Activated CD8-positive, alpha-beta memory T cell treated with anti-CD3 and anti-CD28 coated beads, Interleukin-2, amount 50 U/mL, for 24 hours (primary cell): ENCODE data around the gene KRT82.
"Not testable (repeated sequence)": the region's sequence is repeated elsewhere in the genome, so short reads cannot be mapped to it uniquely, and the experiment has no call there.

Experiments
- DNase-seq: peaks from one replicate; pipeline ENCODE4 v3.0.0-alpha.2; 2020; ENCODE audit errors: extremely low read depth

KRT82 gene

DNA sequence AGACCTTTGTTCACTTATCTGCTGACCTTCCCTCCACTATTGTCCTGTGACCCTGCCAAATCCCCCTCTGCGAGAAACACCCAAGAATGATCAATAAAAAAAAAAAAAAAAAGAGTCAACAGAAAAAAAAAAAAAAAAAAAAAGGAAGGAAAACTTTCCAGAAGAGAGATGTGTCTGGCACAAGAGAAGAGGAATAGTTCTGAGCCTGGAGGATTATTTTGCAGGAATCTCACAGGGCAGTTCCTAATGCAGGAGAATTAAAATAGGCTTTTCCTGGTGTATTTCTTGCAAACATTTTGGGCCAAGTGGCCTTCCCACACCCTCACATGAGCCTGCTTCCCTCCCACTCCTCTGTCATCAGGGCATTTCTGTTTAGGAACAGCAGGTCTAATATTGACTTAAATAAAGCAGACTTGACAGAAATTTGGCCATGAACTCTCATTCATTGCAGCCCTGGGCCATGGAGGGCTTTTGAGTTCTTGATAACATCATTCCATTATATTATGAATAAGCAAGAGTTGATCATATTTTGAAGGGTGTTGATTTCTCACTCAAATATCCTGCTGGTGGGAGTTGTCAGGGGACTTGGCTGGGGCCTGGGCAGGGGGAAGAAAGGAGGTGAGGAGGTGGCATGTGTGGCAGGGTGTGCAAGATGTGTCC lies 4.6 kb upstream of the KRT82 start:
- DNase-seq: not testable (repeated sequence)

DNA sequence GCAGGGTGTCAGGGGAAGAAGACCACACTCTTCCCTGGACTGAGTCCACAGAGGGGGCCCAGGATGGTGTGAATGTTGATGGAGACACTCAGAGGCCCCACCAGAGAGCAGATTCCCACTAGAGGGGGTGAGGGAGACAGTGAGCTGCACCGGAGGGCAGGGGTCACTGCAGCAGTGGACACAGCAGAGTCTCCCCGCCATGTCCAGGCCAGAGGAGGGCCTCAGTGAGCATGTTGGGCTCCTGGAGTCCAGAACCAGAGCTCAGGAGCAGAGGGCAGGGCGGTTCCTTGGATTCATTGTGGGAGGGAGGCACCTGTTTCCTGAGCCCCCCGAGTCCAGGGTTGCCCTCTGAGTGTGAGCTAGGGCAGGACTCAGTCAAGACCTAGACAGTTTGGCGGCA lies 1.8 kb upstream of the KRT82 start:
- no peak for DNase-seq

DNA sequence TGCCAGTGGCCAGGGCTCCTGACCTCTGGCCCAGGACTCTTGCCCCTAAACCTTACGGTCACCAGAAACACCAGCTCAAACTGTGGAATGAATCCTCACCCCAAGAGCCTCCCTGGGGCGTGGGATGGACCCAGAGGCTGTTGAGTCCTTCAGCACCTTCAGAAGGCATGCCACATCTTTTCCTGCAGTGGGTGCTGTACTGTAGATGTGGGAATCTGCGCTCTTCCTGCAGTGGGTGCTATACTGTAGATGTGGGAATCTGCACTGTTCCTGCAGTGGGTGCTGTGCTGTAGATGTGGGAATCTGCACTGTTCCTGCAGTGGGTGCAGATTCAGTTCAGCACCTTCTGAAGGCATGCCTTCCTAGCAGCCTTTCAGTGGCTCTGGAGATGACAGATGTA lies 1.2 kb downstream of the KRT82 start:
- no peak for DNase-seq

DNA sequence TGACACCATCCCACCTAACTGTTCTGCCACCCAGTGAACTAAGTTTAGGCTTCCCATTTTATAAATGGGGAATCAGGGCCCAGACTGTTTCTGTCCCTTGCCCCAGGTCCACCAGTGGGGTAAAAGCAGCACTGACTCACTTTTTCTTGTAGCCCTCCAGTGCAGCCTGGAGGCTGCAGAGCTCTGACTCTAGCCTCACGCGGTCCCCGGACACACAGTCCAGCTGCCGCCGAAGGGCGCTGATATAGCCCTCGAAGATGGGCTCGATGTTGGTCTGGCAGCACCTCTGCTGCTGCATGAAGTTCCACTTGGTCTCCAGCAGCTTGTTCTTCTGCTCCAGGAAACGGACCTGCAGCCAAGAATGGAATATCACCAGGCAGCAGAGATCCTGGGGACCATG lies 2.6 kb downstream of the KRT82 start:
- DNase-seq: no peak

DNA sequence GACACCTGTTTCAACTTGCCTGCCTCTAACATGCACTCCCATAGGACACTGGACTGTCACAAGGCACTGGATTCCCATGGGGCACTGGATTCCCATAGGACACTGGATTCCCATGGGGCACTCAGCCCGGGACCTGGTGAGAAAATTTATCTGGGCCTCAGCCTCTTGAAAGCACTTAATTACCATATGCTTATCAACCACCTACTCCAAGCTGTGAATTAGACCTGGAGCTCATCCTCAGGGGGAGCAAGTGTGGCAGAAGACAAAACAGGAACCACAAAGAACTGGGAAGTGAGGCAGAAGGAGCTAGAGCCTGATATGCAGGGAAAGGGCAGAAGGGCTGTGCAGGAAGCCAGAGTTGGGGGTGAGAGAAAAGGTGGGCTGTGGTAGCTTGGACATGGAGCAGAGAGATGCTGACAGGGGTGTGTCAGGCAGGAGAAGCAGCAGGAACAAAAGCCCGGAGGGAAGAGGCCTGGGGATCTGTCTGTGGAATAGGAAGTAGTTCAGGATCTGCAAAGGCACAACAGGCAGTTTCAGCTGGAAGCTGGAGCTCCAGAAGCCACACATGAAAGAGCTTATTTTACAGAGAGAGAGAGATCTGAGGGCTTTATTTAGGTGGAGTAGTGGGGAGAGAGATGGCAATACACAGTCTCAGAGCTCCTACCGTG lies 3.1 kb downstream of the KRT82 start:
- no peak for DNase-seq

DNA sequence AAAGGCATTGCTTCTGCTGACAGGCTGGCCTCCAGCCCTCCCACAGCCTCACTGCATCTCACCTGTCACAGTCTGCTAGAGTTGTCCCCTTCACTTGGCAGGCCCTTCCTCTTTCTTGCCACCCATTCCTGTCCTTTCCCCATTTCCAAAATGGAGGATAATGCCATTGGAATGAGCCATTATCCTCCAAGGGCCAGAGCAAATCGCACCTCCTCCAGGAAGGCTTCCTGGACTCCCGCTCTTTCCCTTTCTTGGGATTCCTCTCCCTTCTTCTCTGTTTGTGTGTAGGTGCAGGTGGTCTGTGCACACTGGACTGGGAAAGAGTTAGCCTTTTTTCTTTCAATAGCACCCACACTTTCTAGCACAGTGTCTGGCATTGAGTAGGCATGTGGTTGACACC lies 3.8 kb downstream of the KRT82 start:
- no peak for DNase-seq

DNA sequence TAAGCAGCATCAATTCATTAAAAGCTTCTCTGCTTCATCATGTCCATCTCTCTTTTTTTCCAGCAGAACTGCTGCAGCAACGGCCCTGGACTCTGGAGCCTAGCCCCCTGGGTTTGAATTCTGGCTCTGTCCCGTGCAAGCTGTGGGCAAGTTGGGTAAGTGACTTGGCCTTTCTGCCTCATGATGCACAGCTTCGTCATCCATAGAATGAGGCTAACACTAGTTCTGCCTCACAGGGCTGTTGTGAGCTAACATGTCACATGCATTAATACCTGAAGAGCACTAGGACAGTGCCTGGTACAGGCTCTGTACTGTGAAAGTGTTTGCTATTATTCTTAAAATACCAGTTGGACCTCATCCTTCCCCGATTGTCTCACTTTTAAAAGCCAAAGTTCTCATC lies 4.2 kb downstream of the KRT82 start:
- no peak for DNase-seq

DNA sequence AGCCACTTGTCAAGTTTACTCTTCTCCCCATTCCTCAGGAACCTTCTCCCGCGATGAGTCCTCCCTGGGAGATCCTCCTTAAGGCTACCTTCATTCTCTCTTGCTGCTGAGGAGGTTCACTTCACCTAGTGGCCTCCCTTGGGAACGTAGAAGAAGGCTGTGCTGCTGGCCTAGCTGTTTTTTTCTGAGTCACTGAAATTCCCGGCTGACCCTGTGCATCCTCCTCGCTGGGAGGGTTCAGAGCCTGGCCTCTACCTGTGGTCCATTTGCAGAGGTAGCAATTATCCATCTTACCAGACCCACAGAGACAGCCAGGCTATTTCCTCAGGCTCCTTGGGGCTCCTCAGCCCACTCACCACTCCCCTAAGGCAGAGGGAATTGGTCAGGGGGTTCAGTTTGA lies 4.6 kb downstream of the KRT82 start:
- no peak for DNase-seq

DNA sequence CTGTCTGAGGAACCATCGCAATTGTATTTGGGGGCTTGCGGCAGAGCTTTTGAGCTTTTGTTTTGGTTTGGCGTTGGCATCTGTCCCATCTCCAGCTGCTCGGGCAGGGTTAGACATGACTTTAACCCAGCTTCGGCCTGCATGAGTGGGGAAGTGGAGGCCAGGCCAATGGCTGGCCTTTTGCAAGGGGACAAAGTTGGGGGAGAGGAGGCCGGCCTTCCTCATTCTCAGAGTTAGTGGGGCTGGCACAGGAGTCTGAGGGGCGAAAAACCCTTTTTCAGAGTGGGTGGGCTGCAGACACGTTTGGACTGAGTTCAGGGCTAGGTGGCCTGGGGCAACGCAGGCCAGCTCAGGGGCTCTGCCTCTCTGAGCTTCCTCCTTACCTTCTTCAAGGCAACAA lies 5.2 kb downstream of the KRT82 start:
- no peak for DNase-seq

DNA sequence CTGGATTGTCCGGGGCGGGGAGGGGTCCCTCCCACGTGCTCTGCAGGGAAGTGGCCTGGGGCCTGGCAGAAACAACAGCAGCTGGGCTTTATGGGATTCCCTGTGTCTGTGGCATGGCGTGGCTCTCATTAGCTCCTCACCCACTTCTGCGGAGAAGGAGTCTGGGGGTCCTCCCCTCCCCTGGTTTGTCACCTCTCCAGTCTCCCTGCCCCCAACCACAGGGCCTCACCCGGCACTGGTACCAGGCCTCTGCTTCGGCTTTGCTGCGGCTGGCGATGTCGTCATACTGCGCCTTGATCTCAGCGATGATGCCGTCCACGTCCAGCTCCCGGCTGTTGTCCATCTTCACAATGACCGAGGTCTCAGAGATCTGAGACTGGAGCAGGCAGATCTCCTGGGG lies 6.4 kb downstream of the KRT82 start:
- DNase-seq: no peak

DNA sequence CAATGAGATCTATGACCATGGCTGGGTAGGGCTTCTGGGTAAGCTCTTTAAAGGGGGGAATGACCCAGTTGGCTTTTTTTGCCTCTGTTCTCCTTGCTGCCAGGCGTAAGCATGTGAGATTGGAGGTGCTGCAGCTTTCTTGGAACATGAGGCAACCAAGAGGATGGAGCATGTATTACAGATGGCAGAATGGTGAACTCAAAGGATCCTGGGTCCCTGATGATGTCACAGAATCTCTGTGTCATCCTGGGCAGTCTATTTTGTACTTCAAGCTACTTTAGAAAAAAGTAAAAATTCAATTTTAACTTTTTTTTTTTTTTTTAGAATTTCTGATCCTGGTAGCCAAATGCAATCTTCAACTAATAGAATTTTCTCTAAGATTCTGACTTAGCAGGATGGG lies 8.0 kb downstream of the KRT82 start:
- DNase-seq: no peak

DNA sequence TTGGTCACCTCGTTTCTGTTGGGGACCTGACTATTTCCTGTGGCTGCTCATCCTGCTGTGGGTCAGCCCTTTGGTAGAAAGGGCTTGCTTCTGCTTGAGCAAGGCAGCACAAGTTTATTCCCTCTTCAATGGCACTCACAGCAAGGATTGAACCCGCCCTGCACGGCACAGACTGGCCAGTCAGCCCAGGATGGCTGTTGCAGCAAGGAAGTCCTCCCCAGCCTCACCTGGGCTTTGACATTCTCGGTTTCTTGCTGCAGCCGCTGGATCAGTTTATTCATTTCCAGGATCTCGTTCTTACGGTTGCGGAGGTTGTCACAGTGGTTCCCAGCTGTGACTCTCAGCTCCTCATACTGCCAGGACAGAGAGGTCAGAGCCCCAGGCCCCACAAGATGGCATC lies 9.5 kb downstream of the KRT82 start:
- DNase-seq: no peak

DNA sequence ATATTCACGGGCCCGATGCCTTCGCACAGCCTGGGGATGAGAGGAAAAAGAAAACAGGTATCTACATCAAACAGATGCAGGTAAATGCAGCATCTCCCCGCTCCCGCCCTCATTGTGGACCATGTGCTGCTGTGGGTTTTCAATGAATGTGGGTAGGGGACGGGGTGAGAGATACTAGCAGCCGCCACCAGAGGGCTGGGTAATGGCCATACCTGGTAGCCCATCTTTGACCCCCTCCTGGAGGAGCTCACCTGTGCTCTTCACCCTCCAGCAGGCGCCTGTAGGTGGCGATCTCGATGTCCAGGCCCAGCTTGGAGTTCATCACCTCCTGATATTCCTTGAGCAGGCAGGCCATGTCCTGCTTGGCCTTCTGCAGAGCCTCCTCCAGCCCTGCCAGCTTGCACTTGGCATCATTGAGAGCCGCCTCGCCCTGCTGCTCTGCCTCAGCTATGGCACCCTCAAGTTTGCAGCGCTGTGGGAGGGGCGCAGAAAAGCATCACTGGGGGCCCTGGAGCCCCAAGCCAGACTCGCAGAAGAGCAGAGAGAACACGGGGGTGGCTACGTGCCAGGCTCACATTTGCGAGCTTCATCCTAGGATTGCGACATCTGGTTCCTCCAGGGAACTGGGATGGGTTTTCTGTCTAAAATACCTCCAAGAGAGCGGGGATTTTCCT lies 10.2 kb downstream of the KRT82 start:
- DNase-seq: no peak

DNA sequence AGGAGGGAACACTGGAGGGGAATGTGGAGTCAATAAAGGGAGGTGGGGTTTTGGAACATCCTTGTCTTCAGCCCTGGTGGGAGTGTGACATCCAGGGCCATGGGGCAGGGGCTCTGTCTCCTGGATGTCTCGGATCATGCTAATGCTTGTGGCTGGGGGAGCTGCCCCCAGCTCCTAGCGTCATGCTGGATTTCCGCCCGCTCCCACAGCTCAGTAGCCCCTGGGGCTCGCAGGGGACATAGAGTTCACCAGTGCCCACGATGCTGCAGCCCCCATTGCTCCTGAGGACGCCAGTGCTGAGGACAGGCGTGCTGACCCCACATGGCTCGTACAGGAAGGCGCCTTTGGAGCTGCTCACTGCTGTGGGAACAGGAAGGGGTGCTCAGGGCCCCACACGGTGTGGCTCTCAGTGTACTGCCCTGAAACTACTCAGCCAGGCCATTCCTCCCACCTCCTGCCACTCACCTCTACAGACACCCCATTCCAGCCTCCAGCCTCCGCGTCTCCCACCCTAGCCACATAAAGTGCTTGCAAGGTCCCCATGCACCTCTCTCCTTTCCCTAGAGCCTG lies 11.2 kb downstream of the KRT82 start:
- DNase-seq: no peak

DNA sequence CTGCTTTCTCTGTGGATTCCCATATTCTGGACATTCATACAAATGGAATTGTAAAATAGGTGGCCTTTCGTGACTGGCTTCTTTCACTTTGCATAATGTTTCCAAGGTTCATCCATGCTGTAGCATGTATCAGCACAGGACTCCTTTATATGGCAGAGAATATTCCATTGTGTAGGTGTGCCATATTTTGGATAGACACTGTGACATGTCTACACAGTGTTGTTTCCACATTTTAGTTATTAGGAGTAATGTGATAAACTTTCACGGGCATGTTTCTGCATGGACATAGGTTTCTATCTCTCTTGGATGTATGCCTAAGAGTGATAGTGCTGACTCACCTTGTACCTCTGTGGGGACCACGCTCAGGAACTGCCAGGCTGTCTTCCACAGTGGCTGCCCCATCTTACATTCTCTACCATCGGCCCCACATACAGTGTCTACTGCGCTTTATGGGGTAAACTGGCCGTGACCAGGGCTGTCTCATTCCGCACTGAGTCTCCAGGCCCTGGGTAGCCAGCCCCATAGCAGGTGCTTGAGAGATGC lies 13.6 kb downstream of the KRT82 start:
- DNase-seq: no peak

DNA sequence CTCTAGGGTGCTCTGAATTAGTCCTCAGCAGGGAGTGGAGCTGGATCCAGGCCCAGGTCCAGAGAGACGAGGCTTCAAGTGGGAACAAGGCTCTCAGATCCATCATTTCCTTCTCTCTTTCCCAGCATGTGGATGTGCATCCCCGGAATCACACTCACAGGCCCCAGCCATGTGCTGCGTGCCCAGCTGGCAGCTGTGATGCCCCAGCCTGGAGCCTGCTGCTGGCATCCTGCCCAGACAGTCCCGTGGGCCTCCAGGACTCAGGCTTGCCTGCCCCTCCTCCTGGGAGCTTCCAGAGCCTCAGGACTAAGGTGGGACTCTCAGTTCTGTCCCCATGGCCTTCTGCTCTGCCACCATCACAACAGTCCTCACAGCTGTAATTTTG lies 14.5 kb downstream of the KRT82 start:
- DNase-seq: no peak

DNA sequence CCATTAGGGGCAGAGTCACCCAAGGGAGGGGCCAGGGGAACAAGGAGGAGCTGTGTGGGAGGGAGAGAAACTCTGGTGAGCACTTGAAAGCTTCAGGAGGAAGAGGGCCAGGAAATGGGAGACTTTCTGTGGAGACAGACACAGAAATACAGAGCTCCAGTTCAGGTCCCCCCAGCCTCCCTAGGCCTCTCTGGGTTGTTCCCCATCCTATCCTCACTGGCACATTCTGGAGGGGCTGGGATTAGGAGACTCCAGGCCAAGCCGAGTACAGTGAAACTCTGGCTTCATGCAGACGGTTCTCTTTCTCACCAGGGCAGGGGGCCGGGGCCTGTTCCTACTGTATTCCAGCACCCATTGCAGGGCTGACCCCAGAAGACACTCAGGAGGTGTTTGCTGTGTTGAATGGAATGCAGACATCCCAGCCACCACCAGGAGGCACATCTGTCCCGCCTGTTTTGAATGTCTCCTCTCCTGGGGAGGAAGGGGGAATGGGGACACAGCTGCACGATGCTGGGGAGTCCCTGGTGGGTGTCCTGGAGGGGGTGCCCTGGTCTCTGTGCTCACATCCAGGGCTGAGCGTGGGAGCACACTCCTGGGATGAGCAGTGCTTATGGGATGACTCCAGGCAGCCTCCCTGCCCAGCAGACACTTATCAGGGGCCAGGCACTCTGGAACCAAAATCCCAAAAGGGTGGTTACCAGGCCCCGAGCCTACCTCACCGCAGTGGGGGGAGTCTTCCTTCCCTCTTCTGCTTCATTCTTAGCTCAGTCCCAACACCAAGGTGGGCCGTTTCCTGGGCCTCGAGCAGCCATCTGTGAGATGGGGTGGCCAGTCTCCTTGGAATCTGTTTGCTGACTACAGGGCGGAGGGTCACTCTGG lies 15.2 kb downstream of the KRT82 start:
- DNase-seq: no peak

DNA sequence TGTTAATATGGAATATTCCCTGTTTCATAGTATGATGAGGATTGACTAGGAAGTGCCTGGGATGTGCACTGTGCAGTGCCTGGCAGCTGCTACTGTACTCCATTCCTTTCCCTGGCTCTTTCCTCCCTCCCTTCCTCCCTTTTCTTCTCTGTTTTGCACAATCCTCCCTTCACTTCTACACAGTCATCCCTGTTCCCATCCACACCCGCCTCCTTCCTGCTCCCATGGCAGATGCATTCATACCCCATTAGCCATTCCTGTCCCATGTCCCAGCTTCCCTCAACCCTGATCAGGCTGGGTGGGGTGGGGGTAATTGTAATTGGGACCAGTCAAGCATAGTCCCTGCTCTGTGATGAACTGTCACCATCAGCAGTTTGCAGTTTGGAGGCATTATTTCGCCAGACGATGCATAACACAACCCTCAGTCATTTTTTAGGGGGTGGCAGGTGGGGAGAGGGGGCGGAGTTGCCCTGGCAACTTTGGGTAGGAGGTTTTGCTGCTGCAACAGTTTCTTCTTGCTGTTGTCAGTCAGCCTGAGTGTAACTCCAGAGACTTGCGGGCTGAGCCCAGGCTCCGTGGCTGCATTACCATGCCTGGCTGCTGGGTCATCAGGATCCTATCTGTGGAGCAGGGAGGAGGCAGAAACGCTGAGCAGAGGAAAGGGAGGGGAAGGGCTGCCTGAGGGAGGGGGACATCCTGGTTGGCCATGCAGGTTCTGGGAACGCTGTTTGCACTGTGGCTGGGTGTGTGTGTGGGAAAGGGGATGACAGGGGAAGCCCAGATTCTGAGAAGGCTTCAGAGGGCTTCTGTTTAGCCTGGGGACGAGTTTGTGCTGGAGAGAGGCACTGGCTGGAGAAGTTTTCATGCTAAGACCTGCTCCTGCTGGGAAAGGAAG lies 16.6 kb downstream of the KRT82 start:
- DNase-seq: no peak

DNA sequence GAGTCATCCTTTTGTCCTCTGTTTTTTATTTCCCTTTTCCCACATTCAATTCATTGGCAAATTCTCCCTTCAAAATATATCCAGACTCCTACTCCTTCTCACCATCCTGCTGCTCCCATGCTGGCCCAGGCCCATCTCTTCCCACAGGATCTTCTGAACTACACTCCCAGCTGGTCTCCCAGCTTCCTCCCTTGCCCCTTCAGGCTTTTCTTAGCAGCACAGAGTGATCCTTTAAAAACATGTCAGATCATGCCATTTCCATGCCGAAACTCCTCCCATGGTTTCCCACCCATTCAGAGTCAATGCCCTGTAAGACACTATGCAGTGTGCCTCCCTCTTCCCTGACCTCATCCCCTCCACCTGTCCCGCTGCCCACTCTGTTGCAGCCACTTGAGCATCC lies 18.3 kb downstream of the KRT82 start:
- no peak for DNase-seq

DNA sequence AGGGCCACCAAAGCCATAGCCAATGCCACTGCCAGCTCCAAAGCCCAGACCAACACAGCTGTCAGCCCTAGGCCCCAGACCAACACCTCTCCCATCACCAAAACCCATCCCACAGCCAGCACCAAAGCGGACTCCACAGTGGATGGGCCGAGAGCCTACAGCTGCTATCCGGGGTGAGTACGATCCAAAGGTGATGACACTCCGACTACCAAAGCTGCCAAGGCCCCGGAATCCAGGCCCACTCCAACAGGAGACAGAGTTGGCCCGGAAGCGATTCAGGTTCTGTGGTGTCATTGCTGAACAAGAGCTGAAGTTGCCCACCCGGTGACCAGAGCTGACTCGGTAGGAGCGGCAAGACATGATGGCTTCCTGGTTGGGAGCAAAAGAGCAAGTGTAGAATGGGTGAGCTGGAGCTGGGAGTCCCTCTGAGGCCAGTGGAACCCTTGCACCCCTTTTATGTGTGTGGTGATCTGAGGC lies 20.9 kb downstream of the KRT82 start, which contains the start of gene KRT84:
Gene KRT84 (minus strand): TSS at position 427 of the 477 bp plus-strand sequence. CDS start 67 bp downstream, at position 360.
- no peak for DNase-seq
